ENCODE measurements around the gene OR13G1.

DNA sequence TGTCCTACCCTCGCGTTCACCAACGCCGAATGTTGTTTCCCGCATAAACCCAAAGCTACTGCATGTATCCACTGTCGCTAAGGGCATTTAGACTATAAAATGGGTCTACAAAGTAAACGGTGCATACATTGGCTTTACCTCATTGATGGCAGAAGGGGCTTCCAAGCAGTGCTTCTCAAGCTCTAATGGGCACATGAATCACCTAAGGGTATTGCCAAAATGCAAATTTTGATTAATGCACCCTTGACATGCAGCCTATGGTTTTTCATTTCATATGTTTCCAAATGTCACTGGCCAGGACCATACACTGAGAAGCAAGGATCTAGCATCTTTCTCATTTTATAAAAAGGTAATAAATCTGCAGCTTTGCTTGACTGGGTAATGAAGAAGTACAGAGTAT lies 34.2 kb upstream of the OR13G1 start:
- TF ChIP-seq POLR2A (IDR thresholded peaks at IDR 0.05): no peak
- TF ChIP-seq, protein P1, sequence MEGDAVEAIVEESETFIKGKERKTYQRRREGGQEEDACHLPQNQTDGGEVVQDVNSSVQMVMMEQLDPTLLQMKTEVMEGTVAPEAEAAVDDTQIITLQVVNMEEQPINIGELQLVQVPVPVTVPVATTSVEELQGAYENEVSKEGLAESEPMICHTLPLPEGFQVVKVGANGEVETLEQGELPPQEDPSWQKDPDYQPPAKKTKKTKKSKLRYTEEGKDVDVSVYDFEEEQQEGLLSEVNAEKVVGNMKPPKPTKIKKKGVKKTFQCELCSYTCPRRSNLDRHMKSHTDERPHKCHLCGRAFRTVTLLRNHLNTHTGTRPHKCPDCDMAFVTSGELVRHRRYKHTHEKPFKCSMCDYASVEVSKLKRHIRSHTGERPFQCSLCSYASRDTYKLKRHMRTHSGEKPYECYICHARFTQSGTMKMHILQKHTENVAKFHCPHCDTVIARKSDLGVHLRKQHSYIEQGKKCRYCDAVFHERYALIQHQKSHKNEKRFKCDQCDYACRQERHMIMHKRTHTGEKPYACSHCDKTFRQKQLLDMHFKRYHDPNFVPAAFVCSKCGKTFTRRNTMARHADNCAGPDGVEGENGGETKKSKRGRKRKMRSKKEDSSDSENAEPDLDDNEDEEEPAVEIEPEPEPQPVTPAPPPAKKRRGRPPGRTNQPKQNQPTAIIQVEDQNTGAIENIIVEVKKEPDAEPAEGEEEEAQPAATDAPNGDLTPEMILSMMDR (IDR thresholded peaks at IDR 0.05): no peak
